K562 (cell line): ENCODE data around the gene C15orf62.

Source experiments
- ATF3 ChIP-seq, 2 experiments: fragments of 450-650 bp in 1 of 2; sonication (generic) in 1 of 2; formaldehyde crosslinking in 1 of 2; IDR thresholded peaks in 1 of 2; conservative IDR thresholded peaks in 1 of 2; 2 replicates each; pipeline versions ENCODE4 v1.6.1 to v1.8.1; 2016 to 2023; ENCODE audit warnings: mild to moderate bottlenecking in 2 of 2, moderate library complexity in 2 of 2, inconsistent platforms in 1 of 2, missing genetic modification reagents in 1 of 2
- ELF2 ChIP-seq: fragments of 250-450 bp; sonication (Bioruptor Pico); IDR thresholded peaks from 2 replicates; pipeline ENCODE4 v1.5.0; 2021; ENCODE audit warnings: mild to moderate bottlenecking

- TF ChIP-seq ELF2 (CRISPR knock-in tag) (no peak), ATF3 (IDR thresholded peaks at IDR 0.05) (no peak), ATF3 (CRISPR knock-in tag; conservative IDR thresholded peaks at IDR 0.05) (no peak)
Measured at GRCh38 chr15:40766194-40766815, 3.5 kb upstream of the C15orf62 start.
